Keratinocyte (primary cell): ENCODE measurements around the gene SYNE1. TPM values are rescaled to one million over a fixed set of nuclear protein-coding genes. Genes with fewer than 3 reads are reported as not detected.

ENCODE experiments used
- DNase-seq: peaks from one replicate; pipeline ENCODE4 v3.0.0-alpha.2; 2011; ENCODE audit warnings: low read depth, missing footprints, low spot score
- FAIRE-seq: peaks from 2 replicates; lab custom pipeline; 2011; peaks lifted over from hg19 to GRCh38; lab: Jason Lieb, UNC
- H2AFZ ChIP-seq: 2 replicates; pipeline ENCODE4 v1.6.0; 2012; ENCODE audit warnings: low read length, control low read depth, inconsistent platforms; ENCODE audit not compliant: control insufficient read depth
- H3K27ac ChIP-seq: 2 replicates; pipeline ENCODE4 v1.5.1; 2011; ENCODE audit warnings: low read length; ENCODE audit not compliant: control insufficient read depth, insufficient read depth
- H3K27me3 ChIP-seq: 3 replicates; pipeline ENCODE4 v1.6.0; 2011; ENCODE audit warnings: low read length; ENCODE audit not compliant: control insufficient read depth, insufficient read depth; ENCODE audit errors: extremely low read depth
- H3K36me3 ChIP-seq, 2 experiments: 2 replicates in 1 of 2; 3 replicates in 1 of 2; pipeline ENCODE4 v1.5.1; 2011; ENCODE audit warnings: low read length in 2 of 2, mild to moderate bottlenecking in 1 of 2; ENCODE audit not compliant: control insufficient read depth in 2 of 2, insufficient read depth in 2 of 2; ENCODE audit errors: extremely low read depth in 1 of 2
- H3K4me1 ChIP-seq: 3 replicates; pipeline ENCODE4 v1.5.1; 2011; ENCODE audit warnings: low read length; ENCODE audit not compliant: control insufficient read depth, insufficient read depth; ENCODE audit errors: extremely low read depth
- H3K4me2 ChIP-seq: 3 replicates; pipeline ENCODE4 v1.6.0; 2011; ENCODE audit warnings: low read depth, low read length; ENCODE audit not compliant: control insufficient read depth, insufficient read depth; ENCODE audit errors: extremely low read depth
- H3K4me3 ChIP-seq, 3 experiments: fragments of 200-600 bp in 1 of 3; sonication (generic) in 1 of 3; 2 replicates in 2 of 3; 3 replicates in 1 of 3; pipeline ENCODE4 v1.5.1; 2011 to 2016; ENCODE audit warnings: low read length in 3 of 3, mild to moderate bottlenecking in 3 of 3, control low read depth in 2 of 3, inconsistent platforms in 1 of 3, low read depth in 1 of 3, mixed read lengths in 1 of 3, mixed run types in 1 of 3, moderate library complexity in 1 of 3; ENCODE audit not compliant: control insufficient read depth in 2 of 3, insufficient read depth in 2 of 3; ENCODE audit errors: extremely low read depth in 1 of 3
- H3K79me2 ChIP-seq: 2 replicates; pipeline ENCODE4 v1.6.0; 2012; ENCODE audit warnings: low read length; ENCODE audit not compliant: control insufficient read depth, insufficient read depth
- H3K9ac ChIP-seq: 3 replicates; pipeline ENCODE4 v1.6.0; 2011; ENCODE audit warnings: low read length; ENCODE audit not compliant: control insufficient read depth, insufficient read depth; ENCODE audit errors: extremely low read depth
- H3K9me1 ChIP-seq: 3 replicates; pipeline ENCODE4 v1.6.0; 2011; ENCODE audit warnings: low read length; ENCODE audit not compliant: control insufficient read depth, insufficient read depth; ENCODE audit errors: extremely low read depth
- H3K9me3 ChIP-seq: 2 replicates; pipeline ENCODE4 v1.5.1; 2012; ENCODE audit warnings: low read depth, low read length; ENCODE audit not compliant: control insufficient read depth
- H4K20me1 ChIP-seq: 3 replicates; pipeline ENCODE4 v1.6.0; 2011; ENCODE audit warnings: low read length; ENCODE audit not compliant: control insufficient read depth, insufficient read depth; ENCODE audit errors: extremely low read depth
- CTCF ChIP-seq, 3 experiments: IDR thresholded peaks in 1 of 3; conservative IDR thresholded peaks in 1 of 3; optimal IDR thresholded peaks in 1 of 3; 2 replicates in 2 of 3; 3 replicates in 1 of 3; pipeline versions ENCODE3 to v1.5.1; 2011; ENCODE audit warnings: low read length in 3 of 3, mild to moderate bottlenecking in 3 of 3, moderate library complexity in 2 of 3, control low read depth in 1 of 3, inconsistent platforms in 1 of 3; ENCODE audit not compliant: insufficient read depth in 2 of 3; ENCODE audit errors: extremely low read depth in 1 of 3
- EZH2 ChIP-seq: IDR thresholded peaks from one replicate; pipeline ENCODE4 v1.6.1; 2012; ENCODE audit warnings: inconsistent platforms, mild to moderate bottlenecking, low read length, moderate library complexity
- dilution Hi-C: fragments of 300-500 bp; cut with MboI; formaldehyde crosslinking; loops from one replicate; pipeline ENCODE4 v1.7.0; 2020; ENCODE audit warnings: low sequenced_read_pairs; ENCODE audit not compliant: extremely low pct_ligation_motif_present
- polyA plus RNA-seq, 5 experiments: library from polyadenylated mRNA; depleted of rRNA in 3 of 5; stranded (reverse) in 3 of 5; stranded (forward) in 1 of 5; unstranded in 1 of 5; fragments of >200 nt; gene quantifications; 1 replicate in 1 of 5; 2 replicates in 3 of 5; 3 replicates in 1 of 5; pipeline versions ENCODE4 v1.2.1 to v1.2.3, GENCODE V29; 2011 to 2012; ENCODE audit warnings: missing spikeins in 2 of 5, low read depth in 1 of 5, low replicate concordance in 1 of 5

The SYNE1 gene
- polyA plus RNA-seq, 1 donor (not counting 4 experiments of a cell fraction or from before 2014, with no cell fraction given): 4.0 TPM

GRCh38 chr6:152173321-152173720 lies 463.8 kb downstream of the SYNE1 start:
- H3K4me1 ChIP-seq: no peaks in the 10 kb centered on the region
- DNase-seq (no peak), FAIRE-seq (no peak)
- H3K36me3 ChIP-seq: no peaks in the 10 kb centered on the region
- no peak overlapping the region for H3K4me3 ChIP-seq
- dilution Hi-C loops: no loop called here
- H3K79me2 ChIP-seq: no peaks in the 10 kb centered on the region
- no peak overlapping the region for H3K4me2 ChIP-seq
- H2AFZ ChIP-seq: no peak overlapping the region
- no peaks in the 10 kb centered on the region for H3K9me1 ChIP-seq
- TF ChIP-seq CTCF (optimal IDR thresholded peaks at IDR 0.05 in 1 of 3, IDR thresholded peaks at IDR 0.05 in 1 of 3, conservative IDR thresholded peaks at IDR 0.05 in 1 of 3; ENCODE audit: extremely low read depth in 1 of 3, insufficient read depth in 2 of 3, low read length in 3 of 3): no peak
- TF ChIP-seq EZH2: no peak
- no peak overlapping the region for H3K9ac ChIP-seq
- H3K27me3 ChIP-seq: no peaks in the 10 kb centered on the region
- no peak overlapping the region for H3K27ac ChIP-seq
- no peaks in the 10 kb centered on the region for H3K9me3 ChIP-seq
- no peaks in the 10 kb centered on the region for H4K20me1 ChIP-seq

GRCh38 chr6:152170702-152171667 lies 466.2 kb downstream of the SYNE1 start:
- DNase-seq (no peak), FAIRE-seq (no peak)
- no peak overlapping the region for H3K9ac ChIP-seq
- no peaks in the 10 kb centered on the region for H3K79me2 ChIP-seq
- dilution Hi-C loops: no loop called here
- no peaks in the 10 kb centered on the region for H3K9me1 ChIP-seq
- no peaks in the 10 kb centered on the region for H3K4me1 ChIP-seq
- no peaks in the 10 kb centered on the region for H4K20me1 ChIP-seq
- H3K36me3 ChIP-seq: no peaks in the 10 kb centered on the region
- H3K9me3 ChIP-seq: no peaks in the 10 kb centered on the region
- H3K27me3 ChIP-seq: no peaks in the 10 kb centered on the region
- H3K4me2 ChIP-seq: no peak overlapping the region
- H2AFZ ChIP-seq: no peak overlapping the region
- no peak overlapping the region for H3K4me3 ChIP-seq
- no peak overlapping the region for H3K27ac ChIP-seq
- TF ChIP-seq EZH2 (no peak), CTCF (optimal IDR thresholded peaks at IDR 0.05 in 1 of 3, IDR thresholded peaks at IDR 0.05 in 1 of 3, conservative IDR thresholded peaks at IDR 0.05 in 1 of 3; ENCODE audit: extremely low read depth in 1 of 3, insufficient read depth in 2 of 3, low read length in 3 of 3) (no peak)
